ENCODE results near the gene RASA1.

Gene RASA1

GRCh38 chr5:87359106-87359505 lies 91.4 kb downstream of the RASA1 start:
- Mint-ChIP-seq H3K4me3 (no peak overlapping the region), H3K9me3 (peaks cover 6% of the 10 kb centered on the region), H3K27ac (peak overlapping the region; percentile 50), H3K4me1 (no peaks in the 10 kb centered on the region), H3K27me3 (ENCODE audit: low read depth, poor library complexity) (no peaks in the 10 kb centered on the region), H3K36me3 (ENCODE audit: low read depth) (peaks cover 57% of the 10 kb centered on the region)
- DNase-seq, result no peak
- no peak for TF ChIP-seq CTCF (IDR thresholded peaks at IDR 0.05)

- DNase-seq, result no peak
- Mint-ChIP-seq H3K27me3 (ENCODE audit: low read depth, poor library complexity) (no peaks in the 10 kb centered on the region), H3K4me1 (no peaks in the 10 kb centered on the region), H3K27ac (no peak overlapping the region), H3K4me3 (no peak overlapping the region), H3K9me3 (no peaks in the 10 kb centered on the region), H3K36me3 (ENCODE audit: low read depth) (peaks cover 55% of the 10 kb centered on the region)
- no peak for TF ChIP-seq CTCF (IDR thresholded peaks at IDR 0.05)
Measured at GRCh38 chr5:87360132-87360531, 92.4 kb downstream of the RASA1 start.

- no peaks in the 10 kb centered on the region for H3K9me3 Mint-ChIP-seq
- H3K4me3 Mint-ChIP-seq, result no peak overlapping the region
- no peak overlapping the region for H3K27ac Mint-ChIP-seq
- peaks cover 46% of the 10 kb centered on the region for H3K36me3 Mint-ChIP-seq (ENCODE audit: low read depth)
- no peak for DNase-seq
- no peaks in the 10 kb centered on the region for H3K4me1 Mint-ChIP-seq
- TF ChIP-seq CTCF (IDR thresholded peaks at IDR 0.05), result no peak
- no peaks in the 10 kb centered on the region for H3K27me3 Mint-ChIP-seq (ENCODE audit: low read depth, poor library complexity)
Measured at GRCh38 chr5:87361031-87361445, 93.4 kb downstream of the RASA1 start.

- no peak overlapping the region for H3K27ac Mint-ChIP-seq
- H3K36me3 Mint-ChIP-seq (ENCODE audit: low read depth), result peaks cover 45% of the 10 kb centered on the region
- no peak for DNase-seq
- H3K27me3 Mint-ChIP-seq (ENCODE audit: low read depth, poor library complexity), result no peaks in the 10 kb centered on the region
- no peak for TF ChIP-seq CTCF (IDR thresholded peaks at IDR 0.05)
- H3K9me3 Mint-ChIP-seq, result no peaks in the 10 kb centered on the region
- H3K4me1 Mint-ChIP-seq, result no peaks in the 10 kb centered on the region
- H3K4me3 Mint-ChIP-seq, result no peak overlapping the region
Measured at GRCh38 chr5:87361536-87362213, 94.0 kb downstream of the RASA1 start.

GRCh38 chr5:87367243-87367642 lies 99.6 kb downstream of the RASA1 start:
- Mint-ChIP-seq H3K4me1 (no peaks in the 10 kb centered on the region), H3K27me3 (ENCODE audit: low read depth, poor library complexity) (no peaks in the 10 kb centered on the region), H3K36me3 (ENCODE audit: low read depth) (peaks cover 37% of the 10 kb centered on the region), H3K27ac (no peak overlapping the region), H3K9me3 (no peaks in the 10 kb centered on the region), H3K4me3 (no peak overlapping the region)
- DNase-seq, result no peak
- TF ChIP-seq CTCF (IDR thresholded peaks at IDR 0.05), result no peak

GRCh38 chr5:87368601-87369000 lies 100.9 kb downstream of the RASA1 start:
- no peak for TF ChIP-seq CTCF (IDR thresholded peaks at IDR 0.05)
- Mint-ChIP-seq H3K27me3 (ENCODE audit: low read depth, poor library complexity) (no peaks in the 10 kb centered on the region), H3K36me3 (ENCODE audit: low read depth) (peaks cover 45% of the 10 kb centered on the region), H3K4me1 (no peaks in the 10 kb centered on the region), H3K27ac (no peak overlapping the region), H3K9me3 (no peaks in the 10 kb centered on the region), H3K4me3 (no peak overlapping the region)
- no peak for DNase-seq
